ENCODE results near the gene NME3.

NME3 gene

DNA sequence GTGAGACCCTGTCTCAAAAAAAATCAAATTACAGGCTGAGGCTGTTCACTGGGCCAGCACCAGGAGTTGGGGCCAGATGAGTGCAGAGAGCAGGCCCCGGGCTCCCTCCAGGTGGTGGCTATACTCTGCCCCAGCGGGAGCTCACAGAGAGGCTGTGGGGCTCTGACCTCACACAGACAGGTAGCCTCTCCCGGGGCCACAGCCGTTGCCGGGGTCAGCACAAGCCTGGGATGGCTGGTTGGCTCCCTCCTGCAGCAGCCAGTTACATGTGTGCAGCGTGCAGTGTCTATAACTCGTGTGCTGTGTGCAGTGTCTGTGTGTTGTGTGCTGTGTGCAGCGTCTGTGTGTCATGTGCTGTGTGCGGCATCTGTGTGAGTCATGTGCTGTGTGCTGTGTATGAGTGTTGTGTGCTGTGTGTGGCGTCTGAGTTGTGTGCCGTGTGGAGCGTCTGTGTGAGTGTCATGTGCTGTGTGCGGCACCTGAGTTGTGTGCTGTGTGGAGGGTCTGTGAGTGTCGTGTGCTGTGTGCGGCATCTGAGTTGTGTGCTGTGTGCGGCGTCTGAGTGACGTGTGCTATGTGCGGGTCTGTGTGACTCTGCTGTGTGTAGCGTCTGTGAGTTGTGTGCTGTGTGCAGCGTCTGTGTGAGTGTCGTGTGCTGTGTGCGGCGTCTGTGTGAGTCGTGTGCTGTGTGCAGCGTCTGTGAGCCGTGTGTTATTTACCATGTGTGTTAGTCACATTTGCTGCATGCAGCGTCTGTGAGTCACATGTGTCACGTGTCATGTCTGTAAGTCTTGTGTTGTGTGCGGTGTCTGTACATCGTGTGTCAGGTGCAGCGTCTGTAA, 44.5 kb downstream of the NME3 start:
- peaks cover 40% of the 10 kb centered on the region for H3K36me3 ChIP-seq (ENCODE audit: insufficient read depth, low read length)

DNA sequence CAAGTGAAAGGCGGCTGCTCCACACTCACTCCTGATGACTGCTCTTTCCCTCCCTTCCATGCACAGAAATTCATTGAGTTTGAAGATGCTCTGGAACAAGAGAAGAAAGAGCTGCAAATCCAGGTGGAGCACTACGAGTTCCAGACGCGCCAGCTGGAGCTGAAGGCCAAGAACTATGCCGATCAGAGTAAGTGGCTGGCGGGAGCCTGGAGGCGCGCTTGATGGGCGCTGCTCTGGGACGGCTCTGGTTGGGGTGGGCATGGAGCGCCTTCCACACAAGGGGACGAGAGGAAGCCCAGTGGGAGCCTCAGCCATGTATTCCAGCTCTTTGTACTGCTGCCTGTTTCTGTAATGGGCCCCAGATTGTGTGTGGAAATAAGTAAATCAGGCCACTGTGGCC, 46.9 kb downstream of the NME3 start:
- Histone ChIP-seq H3K27me3 (ENCODE audit: control insufficient read depth, insufficient read depth, low read length) (no peaks in the 10 kb centered on the region), H3K4me2 (ENCODE audit: low read length) (no peak overlapping the region), H3K9ac (ENCODE audit: low read depth, low read length) (no peak overlapping the region), H3K4me3 (ENCODE audit: low read length) (no peak overlapping the region), H3K9me3 (replicated peaks; ENCODE audit: low read length) (no peaks in the 10 kb centered on the region), H3K4me1 (ENCODE audit: control insufficient read depth, insufficient read depth, low read length) (peaks cover 20% of the 10 kb centered on the region), H3K36me3 (ENCODE audit: insufficient read depth, low read length) (peaks cover 32% of the 10 kb centered on the region)

More for the DNA sequence above, 44.5 kb downstream of the NME3 start:
- H3K9me3 ChIP-seq (replicated peaks; ENCODE audit: low read length) = no peaks in the 10 kb centered on the region
- no peak overlapping the region for H3K4me3 ChIP-seq (ENCODE audit: low read length)
- H3K9ac ChIP-seq (ENCODE audit: low read depth, low read length) = no peak overlapping the region
- H3K27me3 ChIP-seq (ENCODE audit: control insufficient read depth, insufficient read depth, low read length) = no peaks in the 10 kb centered on the region
- H3K4me1 ChIP-seq (ENCODE audit: control insufficient read depth, insufficient read depth, low read length) = peaks cover 16% of the 10 kb centered on the region
- H3K4me2 ChIP-seq (ENCODE audit: low read length) = no peak overlapping the region

DNA sequence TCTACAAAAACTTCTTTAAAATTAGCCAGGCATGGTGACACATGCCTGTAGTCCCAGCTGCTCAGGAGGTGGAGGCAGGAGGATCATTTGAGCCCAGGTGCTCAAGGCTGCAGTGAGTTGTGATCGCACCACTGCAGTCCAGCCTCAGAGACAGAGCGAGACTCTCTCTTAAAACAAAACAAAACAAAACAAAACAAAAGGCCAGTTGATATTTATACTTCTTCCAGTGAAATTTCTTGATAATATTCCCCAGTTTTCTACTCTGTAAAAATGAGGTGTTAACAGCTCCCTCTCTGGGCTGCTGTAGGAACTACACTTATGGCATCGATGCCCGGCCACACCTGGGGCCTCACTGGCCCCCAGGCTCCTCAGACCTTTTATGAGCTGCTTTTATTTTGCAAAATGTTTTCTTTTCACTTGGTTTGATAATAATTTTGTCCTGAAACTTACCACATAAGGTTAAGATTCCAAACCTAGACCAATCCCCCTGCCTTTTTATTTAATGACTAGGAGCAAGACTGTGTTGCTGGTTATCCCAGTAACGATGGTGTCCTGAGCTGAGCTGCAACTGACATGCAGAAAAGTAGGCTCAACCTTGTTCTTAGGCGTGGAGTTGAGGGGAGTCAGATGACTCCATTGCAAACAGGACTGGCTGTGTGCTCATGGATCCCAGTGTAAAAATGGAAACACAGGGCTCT, 47.7 kb downstream of the NME3 start:
- Histone ChIP-seq H3K4me1 (ENCODE audit: control insufficient read depth, insufficient read depth, low read length) (peaks cover 20% of the 10 kb centered on the region), H3K36me3 (ENCODE audit: insufficient read depth, low read length) (peaks cover 24% of the 10 kb centered on the region), H3K4me2 (ENCODE audit: low read length) (no peak overlapping the region), H3K27me3 (ENCODE audit: control insufficient read depth, insufficient read depth, low read length) (no peaks in the 10 kb centered on the region), H3K9ac (ENCODE audit: low read depth, low read length) (no peak overlapping the region), H3K4me3 (ENCODE audit: low read length) (no peak overlapping the region), H3K9me3 (replicated peaks; ENCODE audit: low read length) (no peaks in the 10 kb centered on the region)

DNA sequence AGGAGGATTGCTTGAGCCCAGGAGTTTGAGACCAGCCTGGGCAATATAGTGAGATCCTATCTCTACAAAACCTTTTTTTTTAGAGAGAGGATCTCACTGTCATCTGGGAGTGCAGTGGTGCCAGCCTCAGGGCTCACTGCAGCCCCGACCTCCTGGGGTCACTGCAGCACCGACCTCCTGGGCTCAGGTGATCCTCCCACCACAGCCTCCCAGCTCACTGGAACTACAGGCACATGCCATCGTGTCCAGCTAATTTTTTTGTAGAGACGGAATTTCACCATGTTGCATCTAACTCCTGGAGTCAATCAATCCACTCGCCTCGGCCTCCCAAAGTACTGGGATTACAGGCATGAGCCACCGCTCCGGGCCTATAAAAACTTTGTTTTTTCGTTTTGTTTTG, 50.0 kb downstream of the NME3 start:
- Histone ChIP-seq H3K4me2 (ENCODE audit: low read length) (no peak overlapping the region), H3K36me3 (ENCODE audit: insufficient read depth, low read length) (peaks cover 10% of the 10 kb centered on the region), H3K4me3 (ENCODE audit: low read length) (no peak overlapping the region), H3K4me1 (ENCODE audit: control insufficient read depth, insufficient read depth, low read length) (peaks cover 20% of the 10 kb centered on the region), H3K27me3 (ENCODE audit: control insufficient read depth, insufficient read depth, low read length) (no peaks in the 10 kb centered on the region), H3K9ac (ENCODE audit: low read depth, low read length) (no peak overlapping the region), H3K9me3 (replicated peaks; ENCODE audit: low read length) (no peaks in the 10 kb centered on the region)

Small RNA genes lying within 50 kb of the gene (small RNA-seq; reads per million reads assigned to genes)
- 0.28 reads per million for gene MIR3177

All from skeletal muscle satellite cell (primary cell).